Measurements from ENCODE around the gene HGF.

The HGF gene

GRCh38 chr7:81790120-81790500 is 20.3 kb upstream of the HGF start:
- H3K4me3 ChIP-seq (replicated peaks; ENCODE audit: insufficient read depth, low read length): no peak overlapping the region
- no peak overlapping the region for H3K27ac ChIP-seq (replicated peaks)
- no peaks in the 10 kb centered on the region for H3K27me3 ChIP-seq (ENCODE audit: insufficient read depth, poor library complexity, severe bottlenecking)
- no peak for TF ChIP-seq POLR2AphosphoS5 (IDR thresholded peaks at IDR 0.05; ENCODE audit: low read depth)
- TF ChIP-seq SPI1 (IDR thresholded peaks at IDR 0.05; ENCODE audit: borderline replicate concordance, low read depth): no peak
- no peak for TF ChIP-seq CTCF (IDR thresholded peaks at IDR 0.05; ENCODE audit: insufficient read depth, low read length)
- no peak for DNase-seq (ENCODE audit: low read depth in 1 of 2, low spot score in 1 of 2)

- no peak for TF ChIP-seq GABPA (IDR thresholded peaks at IDR 0.05; ENCODE audit: low read depth)
- TF ChIP-seq REST (IDR thresholded peaks at IDR 0.05; ENCODE audit: insufficient replicate concordance, low read depth): no peak
- TF ChIP-seq SPI1 (IDR thresholded peaks at IDR 0.05; ENCODE audit: borderline replicate concordance, low read depth): no peak
- no peak for TF ChIP-seq CTCF (IDR thresholded peaks at IDR 0.05; ENCODE audit: insufficient read depth, low read length)
- no peak for TF ChIP-seq POLR2AphosphoS5 (IDR thresholded peaks at IDR 0.05; ENCODE audit: low read depth)
- no peak for DNase-seq (ENCODE audit: low read depth in 1 of 2, low spot score in 1 of 2)
- Histone ChIP-seq H3K4me3 (replicated peaks; ENCODE audit: insufficient read depth, low read length) (no peak overlapping the region), H3K27ac (replicated peaks) (no peak overlapping the region), H3K27me3 (ENCODE audit: insufficient read depth, poor library complexity, severe bottlenecking) (no peaks in the 10 kb centered on the region)
Observed at GRCh38 chr7:81789406-81790119, 19.7 kb upstream of the HGF start.

DNA sequence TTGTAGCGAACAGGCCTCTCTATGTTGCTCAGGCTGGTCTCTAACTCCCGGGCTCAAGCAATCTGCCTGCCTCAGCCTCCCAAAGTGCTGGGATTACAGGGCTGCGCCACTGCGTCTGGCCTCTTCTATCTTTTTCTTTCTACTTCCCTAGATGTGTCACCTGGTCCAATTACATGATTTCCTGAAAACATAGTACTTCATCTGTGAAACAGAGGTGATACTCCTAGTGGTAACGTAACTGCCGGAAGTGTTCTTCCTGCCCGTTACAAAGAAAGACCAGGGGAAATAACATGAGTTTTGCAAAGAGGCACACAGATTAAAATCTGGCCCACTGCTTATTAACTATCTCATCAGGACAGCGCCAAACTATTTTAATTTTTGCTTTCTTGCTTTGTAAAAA is 18.4 kb upstream of the HGF start:
- Histone ChIP-seq H3K4me3 (replicated peaks; ENCODE audit: insufficient read depth, low read length) (no peak overlapping the region), H3K27me3 (ENCODE audit: insufficient read depth, poor library complexity, severe bottlenecking) (no peaks in the 10 kb centered on the region), H3K27ac (replicated peaks) (no peak overlapping the region)
- TF ChIP-seq REST (IDR thresholded peaks at IDR 0.05; ENCODE audit: insufficient replicate concordance, low read depth) (no peak), GABPA (IDR thresholded peaks at IDR 0.05; ENCODE audit: low read depth) (no peak), POLR2AphosphoS5 (IDR thresholded peaks at IDR 0.05; ENCODE audit: low read depth) (no peak), CTCF (IDR thresholded peaks at IDR 0.05; ENCODE audit: insufficient read depth, low read length) (no peak), SPI1 (IDR thresholded peaks at IDR 0.05; ENCODE audit: borderline replicate concordance, low read depth) (no peak)
- DNase-seq (ENCODE audit: low read depth in 1 of 2, low spot score in 1 of 2): no peak

DNA sequence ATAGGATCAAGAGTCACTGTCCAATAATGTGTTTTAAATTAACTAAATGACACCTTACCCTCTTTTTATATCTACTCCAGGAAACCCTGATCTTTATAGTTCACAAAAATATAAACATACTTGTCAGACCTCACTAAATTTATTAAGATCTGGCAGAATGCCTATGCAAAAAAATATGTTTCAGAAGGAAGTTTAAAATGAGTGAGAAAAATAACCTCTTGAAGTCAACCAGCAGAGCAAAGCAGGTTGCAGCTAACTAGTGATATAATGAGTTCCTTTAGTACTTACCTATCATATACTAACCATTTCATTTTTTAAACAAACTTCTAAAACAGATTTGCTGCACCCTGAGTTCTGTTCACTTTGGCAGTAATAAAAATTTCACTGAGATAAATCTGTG is 14.0 kb upstream of the HGF start:
- TF ChIP-seq CTCF (IDR thresholded peaks at IDR 0.05; ENCODE audit: insufficient read depth, low read length) (no peak), REST (IDR thresholded peaks at IDR 0.05; ENCODE audit: insufficient replicate concordance, low read depth) (no peak), POLR2AphosphoS5 (IDR thresholded peaks at IDR 0.05; ENCODE audit: low read depth) (no peak), GABPA (IDR thresholded peaks at IDR 0.05; ENCODE audit: low read depth) (no peak), SPI1 (IDR thresholded peaks at IDR 0.05; ENCODE audit: borderline replicate concordance, low read depth) (no peak)
- Histone ChIP-seq H3K27me3 (ENCODE audit: insufficient read depth, poor library complexity, severe bottlenecking) (no peaks in the 10 kb centered on the region), H3K4me3 (replicated peaks; ENCODE audit: insufficient read depth, low read length) (no peak overlapping the region), H3K27ac (replicated peaks) (no peak overlapping the region)
- no peak for DNase-seq (ENCODE audit: low read depth in 1 of 2, low spot score in 1 of 2)

Measured in HL-60 (cell line).